Common myeloid progenitor, CD34-positive (primary cell): ENCODE results near the gene TIMELESS.
"Not testable (repeated sequence)": the region's sequence is repeated elsewhere in the genome, so short reads cannot be mapped to it uniquely, and the experiment has no call there.

Experiments
- CTCF ChIA-PET: fragments of 350-600 bp; sonication (Branson Sonifier 250); formaldehyde crosslinking; loops from one replicate; lab custom pipeline; 2021; ENCODE audit warnings: antibody characterized with exemption; lab: Charles Lee
- POLR2A ChIA-PET: fragments of 350-600 bp; sonication (Branson Sonifier 250); formaldehyde crosslinking; loops from one replicate; lab custom pipeline; 2021; ENCODE audit warnings: antibody characterized with exemption; lab: Charles Lee
- DNase-seq, 3 donors: peaks; one replicate each; pipeline versions ENCODE4 v3.0.0 to v3.0.0-alpha.2; 2013
- H3K27ac ChIP-seq, 2 experiments: 1 replicate in 1 of 2; 2 replicates in 1 of 2; pipeline ENCODE4 v1.7.0; 2013; ENCODE audit warnings: inconsistent platforms in 2 of 2, low read length in 2 of 2, mild to moderate bottlenecking in 2 of 2, low read depth in 1 of 2, moderate library complexity in 1 of 2; ENCODE audit not compliant: severe bottlenecking in 2 of 2, insufficient read depth in 1 of 2, poor library complexity in 1 of 2
- H3K27me3 ChIP-seq, 5 experiments: replicated peaks in 2 of 5; 1 replicate in 3 of 5; 2 replicates in 2 of 5; pipeline versions ENCODE4 v1.6.1 to v1.7.0; 2013; ENCODE audit warnings: low read length in 4 of 5, mild to moderate bottlenecking in 2 of 5, moderate library complexity in 2 of 5, inconsistent platforms in 1 of 5; ENCODE audit not compliant: insufficient read depth in 5 of 5, control insufficient read depth in 4 of 5
- H3K36me3 ChIP-seq, 4 experiments: 1 replicate in 2 of 4; 2 replicates in 2 of 4; pipeline versions ENCODE4 v1.6.1 to v1.7.0; 2013; ENCODE audit warnings: low read length in 3 of 4, control low read depth in 1 of 4, mild to moderate bottlenecking in 1 of 4; ENCODE audit not compliant: control insufficient read depth in 4 of 4, insufficient read depth in 4 of 4
- H3K4me1 ChIP-seq, 4 experiments: 1 replicate in 3 of 4; 2 replicates in 1 of 4; pipeline versions ENCODE4 v1.6.1 to v1.7.1; 2013; ENCODE audit warnings: low read length in 3 of 4, mild to moderate bottlenecking in 3 of 4, control low read depth in 1 of 4, inconsistent platforms in 1 of 4, moderate library complexity in 1 of 4; ENCODE audit not compliant: control insufficient read depth in 4 of 4, insufficient read depth in 4 of 4; ENCODE audit errors: control extremely low read depth in 1 of 4
- H3K4me3 ChIP-seq, 7 experiments: 1 replicate in 4 of 7; 2 replicates in 3 of 7; pipeline versions ENCODE4 v1.5.1 to v1.7.0; 2013; ENCODE audit warnings: mild to moderate bottlenecking in 7 of 7, low read length in 6 of 7, moderate library complexity in 6 of 7, inconsistent platforms in 2 of 7, low read depth in 2 of 7, control low read depth in 1 of 7; ENCODE audit not compliant: insufficient read depth in 4 of 7, control insufficient read depth in 1 of 7; ENCODE audit errors: extremely low read depth in 1 of 7
- H3K9me3 ChIP-seq, 5 experiments: 1 replicate in 4 of 5; 2 replicates in 1 of 5; pipeline versions ENCODE4 v1.6.1 to v1.7.1; 2013; ENCODE audit warnings: low read length in 4 of 5, mild to moderate bottlenecking in 2 of 5, inconsistent platforms in 1 of 5, low read depth in 1 of 5, moderate library complexity in 1 of 5; ENCODE audit not compliant: control insufficient read depth in 4 of 5, insufficient read depth in 2 of 5; ENCODE audit errors: control extremely low read depth in 1 of 5
- WGBS: methylation state at CpG from one replicate; pipeline ENCODE4 v1.1.5; 2013; ENCODE audit not compliant: insufficient coverage; 5-methylcytosine and 5-hydroxymethylcytosine counted together

The TIMELESS gene

GRCh38 chr12:56449622-56449984 is 377 bp upstream of the TIMELESS start:
- CTCF ChIA-PET = interaction anchor here (1.5 to 2.6 kb wide), 4 partner anchors 12 to 17 kb away, joined by 3 to 15 read pairs (median 8); no protein-coding TSS in a partner anchor
- Histone ChIP-seq H3K36me3 (no peaks in the 10 kb centered on the region), H3K4me1 (peaks cover 3 to 19% (median 9%) of the 10 kb centered on the region in 4 experiments), H3K4me3 (peak overlapping the region in 6 of 7 experiments; percentile 83 to 95 (median 92)), H3K9me3 (no peaks in the 10 kb centered on the region), H3K27me3 (no peaks in the 10 kb centered on the region), H3K27ac (peak overlapping the region in 1 of 2 experiments; percentile 81)
- WGBS = 29% methylated on average over 3 of the region's 5 CpGs
- POLR2A ChIA-PET = no interaction called here
- DNase-seq = no peak

GRCh38 chr12:56443208-56443607 is 6.0 kb downstream of the TIMELESS start:
- H3K4me1 ChIP-seq, H3K27me3 ChIP-seq, DNase-seq, H3K36me3 ChIP-seq, H3K9me3 ChIP-seq, H3K27ac ChIP-seq, H3K4me3 ChIP-seq, POLR2A ChIA-PET, CTCF ChIA-PET: not testable (repeated sequence)
- WGBS = 89% methylated on average over 2 of the region's 2 CpGs

GRCh38 chr12:56437430-56438176 is 11.6 kb downstream of the TIMELESS start:
- DNase-seq = peak in 2 of 3 donors; percentile 9 to 50
- Histone ChIP-seq H3K27me3 (no peaks in the 10 kb centered on the region), H3K9me3 (no peaks in the 10 kb centered on the region), H3K36me3 (peaks cover 5 to 14% (median 7%) of the 10 kb centered on the region in 4 experiments), H3K4me3 (no peak overlapping the region), H3K4me1 (no peaks in the 10 kb centered on the region), H3K27ac (peak overlapping the region in 1 of 2 experiments; percentile 43)
- ChIA-PET CTCF (interaction anchor here (1.0 to 1.5 kb wide), 4 partner anchors 8 to 12 kb away, joined by 3 to 4 read pairs (median 3); partner anchors contain the start of gene TIMELESS), POLR2A (no interaction called here)
- WGBS = 97% methylated on average over 6 of the region's 11 CpGs

- ChIA-PET CTCF (interaction anchor here (0.9 to 1.4 kb wide), 2 partner anchors 19 to 29 kb away, joined by 3 read pairs; partner anchors contain the start of gene MIP), POLR2A (no interaction called here)
Measured at GRCh38 chr12:56434828-56435227, 14.4 kb downstream of the TIMELESS start.

GRCh38 chr12:56431850-56432249 is 17.4 kb downstream of the TIMELESS start:
- H3K9me3 ChIP-seq = no peaks in the 10 kb centered on the region
- ChIA-PET CTCF (interaction anchor here (1.2 kb wide), 1 partner anchor 32 kb away, joined by 3 read pairs; no protein-coding TSS in a partner anchor), POLR2A (no interaction called here)
- no peaks in the 10 kb centered on the region for H3K27me3 ChIP-seq
- WGBS = no CpG with 5 or more reads among the region's 3 CpGs
- DNase-seq = no peak
- no peak overlapping the region for H3K27ac ChIP-seq
- peaks cover 9 to 60% (median 24%) of the 10 kb centered on the region in 4 experiments for H3K36me3 ChIP-seq
- H3K4me1 ChIP-seq = no peaks in the 10 kb centered on the region
- H3K4me3 ChIP-seq = no peak overlapping the region

More at GRCh38 chr12:56434828-56435227, 14.4 kb downstream of the TIMELESS start:
- WGBS = 100% methylated on average over 3 of the region's 6 CpGs
- H3K9me3 ChIP-seq = no peaks in the 10 kb centered on the region
- H3K27ac ChIP-seq = no peak overlapping the region
- H3K4me1 ChIP-seq = no peaks in the 10 kb centered on the region
- no peaks in the 10 kb centered on the region for H3K27me3 ChIP-seq
- no peak overlapping the region for H3K4me3 ChIP-seq
- peaks cover 9 to 34% (median 14%) of the 10 kb centered on the region in 4 experiments for H3K36me3 ChIP-seq
- DNase-seq = no peak

DNA sequence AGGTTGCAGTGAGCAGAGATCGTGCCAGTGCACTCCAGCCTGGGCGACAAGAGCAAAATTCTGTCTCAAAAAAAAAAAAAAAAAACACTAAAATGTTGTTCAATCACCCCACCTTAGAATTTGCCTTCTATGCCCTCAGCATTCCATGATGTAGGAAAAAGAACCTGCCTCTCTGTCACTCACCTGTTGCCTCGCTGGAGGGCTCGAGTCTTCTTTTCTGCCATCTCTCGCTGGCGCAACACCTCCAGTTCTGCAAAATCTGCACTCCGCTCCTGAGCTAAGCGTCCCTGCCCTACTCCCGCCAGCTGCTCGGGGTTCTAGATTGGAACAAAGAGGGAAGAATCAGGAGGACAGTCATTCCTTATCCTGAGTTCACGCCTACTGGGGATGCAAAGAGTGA is 17.9 kb downstream of the TIMELESS start:
- Histone ChIP-seq H3K36me3 (peaks cover 10 to 60% (median 24%) of the 10 kb centered on the region in 4 experiments), H3K4me3 (no peak overlapping the region), H3K27ac (no peak overlapping the region), H3K4me1 (no peaks in the 10 kb centered on the region), H3K9me3 (no peaks in the 10 kb centered on the region), H3K27me3 (no peaks in the 10 kb centered on the region)
- 97% methylated on average over 9 of the region's 11 CpGs for WGBS
- ChIA-PET CTCF (no interaction called here), POLR2A (no interaction called here)
- no peak for DNase-seq

- CTCF ChIA-PET = no interaction called here
Measured at GRCh38 chr12:56425940-56426438, 23.2 kb downstream of the TIMELESS start.

More at GRCh38 chr12:56425940-56426438, 23.2 kb downstream of the TIMELESS start:
- POLR2A ChIA-PET = no interaction called here
- no peak for DNase-seq
- H3K27me3 ChIP-seq = no peaks in the 10 kb centered on the region
- no peak overlapping the region for H3K4me3 ChIP-seq
- H3K36me3 ChIP-seq = peaks cover 15 to 78% (median 46%) of the 10 kb centered on the region in 4 experiments
- H3K27ac ChIP-seq = no peak overlapping the region
- no peaks in the 10 kb centered on the region for H3K4me1 ChIP-seq
- H3K9me3 ChIP-seq = no peaks in the 10 kb centered on the region
- WGBS = 67% methylated on average over 3 of the region's 3 CpGs
